BE2C (cell line): ENCODE results near the gene RUNX2.

Experiments used
- DNase-seq: peaks from one replicate; pipeline ENCODE4 v3.0.0-alpha.2; 2020
- H3K27me3 ChIP-seq: fragments of 250-450 bp; sonication (Bioruptor Pico); 2 replicates; pipeline ENCODE4 v1.5.1; 2020; ENCODE audit warnings: mild to moderate bottlenecking
- H3K36me3 ChIP-seq: fragments of 250-450 bp; sonication (Bioruptor Pico); 2 replicates; pipeline ENCODE4 v1.5.1; 2020; ENCODE audit warnings: mild to moderate bottlenecking
- H3K4me1 ChIP-seq: fragments of 250-450 bp; sonication (Bioruptor Pico); 2 replicates; pipeline ENCODE4 v1.5.1; 2020
- H3K4me3 ChIP-seq: 2 replicates; pipeline ENCODE4 v1.5.1; 2011; ENCODE audit warnings: low read depth, low read length
- H3K9me3 ChIP-seq: fragments of 250-450 bp; sonication (Bioruptor Pico); 2 replicates; pipeline ENCODE4 v1.5.1; 2020
- TF ChIP-seq, protein P1 (sequence below): IDR thresholded peaks from 2 replicates; pipeline ENCODE4 v1.5.1; 2012; ENCODE audit warnings: mild to moderate bottlenecking, low read depth, low read length

Gene RUNX2

GRCh38 chr6:45661661-45662060 lies 333.5 kb downstream of the RUNX2 start:
- no peak for DNase-seq
- H3K9me3 ChIP-seq, result no peaks in the 10 kb centered on the region

DNA sequence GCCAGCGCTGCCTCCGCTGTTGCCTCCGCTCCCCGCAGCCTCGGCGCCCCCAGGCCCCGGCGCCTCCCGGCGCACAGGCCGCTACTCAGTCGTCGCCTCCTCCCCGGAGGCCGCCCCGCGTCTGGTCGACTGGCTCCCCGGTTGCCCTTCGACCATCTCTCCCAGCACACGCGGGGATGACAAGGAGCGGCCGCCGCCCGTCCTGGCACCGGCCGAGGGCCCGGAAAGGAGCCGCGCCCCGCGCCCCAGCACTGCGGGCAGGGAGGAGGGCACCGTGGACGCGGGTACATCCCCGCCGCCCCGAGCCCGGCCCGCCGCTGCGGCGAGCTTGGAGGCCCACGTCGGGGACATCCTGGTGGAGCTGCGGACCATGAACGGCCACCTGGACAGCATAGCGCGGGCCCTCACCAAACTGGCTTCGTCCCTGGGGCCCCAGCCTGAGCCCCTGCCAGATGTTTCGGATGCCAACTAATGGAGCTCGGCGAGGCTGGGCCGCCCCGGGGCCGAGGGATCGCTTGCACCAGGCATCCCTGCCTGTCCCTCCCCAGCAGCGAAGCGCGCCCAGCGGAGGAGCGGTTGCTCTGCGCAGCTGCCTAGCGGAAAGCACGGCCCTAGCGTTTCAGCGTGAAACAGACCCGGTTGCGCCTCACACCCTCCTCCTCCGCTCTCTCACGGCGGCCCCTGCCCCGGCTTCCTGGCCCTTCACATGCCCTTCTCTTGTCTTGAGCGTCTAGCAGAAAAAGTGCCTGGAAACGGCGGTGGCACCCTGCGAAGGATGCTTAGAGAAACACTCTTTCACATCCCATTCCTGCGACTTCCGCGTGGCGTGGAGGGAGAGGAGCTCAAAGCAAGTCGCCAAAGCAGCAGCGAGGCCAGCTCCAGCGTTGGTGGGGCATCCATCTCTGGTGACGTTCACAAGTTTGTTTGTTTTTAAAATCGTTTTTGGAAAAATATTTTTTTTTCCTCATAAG lies 335.4 kb downstream of the RUNX2 start:
- H3K4me3 ChIP-seq, result no peak overlapping the region
- TF ChIP-seq, protein P1, sequence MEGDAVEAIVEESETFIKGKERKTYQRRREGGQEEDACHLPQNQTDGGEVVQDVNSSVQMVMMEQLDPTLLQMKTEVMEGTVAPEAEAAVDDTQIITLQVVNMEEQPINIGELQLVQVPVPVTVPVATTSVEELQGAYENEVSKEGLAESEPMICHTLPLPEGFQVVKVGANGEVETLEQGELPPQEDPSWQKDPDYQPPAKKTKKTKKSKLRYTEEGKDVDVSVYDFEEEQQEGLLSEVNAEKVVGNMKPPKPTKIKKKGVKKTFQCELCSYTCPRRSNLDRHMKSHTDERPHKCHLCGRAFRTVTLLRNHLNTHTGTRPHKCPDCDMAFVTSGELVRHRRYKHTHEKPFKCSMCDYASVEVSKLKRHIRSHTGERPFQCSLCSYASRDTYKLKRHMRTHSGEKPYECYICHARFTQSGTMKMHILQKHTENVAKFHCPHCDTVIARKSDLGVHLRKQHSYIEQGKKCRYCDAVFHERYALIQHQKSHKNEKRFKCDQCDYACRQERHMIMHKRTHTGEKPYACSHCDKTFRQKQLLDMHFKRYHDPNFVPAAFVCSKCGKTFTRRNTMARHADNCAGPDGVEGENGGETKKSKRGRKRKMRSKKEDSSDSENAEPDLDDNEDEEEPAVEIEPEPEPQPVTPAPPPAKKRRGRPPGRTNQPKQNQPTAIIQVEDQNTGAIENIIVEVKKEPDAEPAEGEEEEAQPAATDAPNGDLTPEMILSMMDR, result no peak
- no peaks in the 10 kb centered on the region for H3K9me3 ChIP-seq
- H3K36me3 ChIP-seq, result no peaks in the 10 kb centered on the region
- H3K27me3 ChIP-seq, result peaks cover 26% of the 10 kb centered on the region
- no peak for DNase-seq
- no peaks in the 10 kb centered on the region for H3K4me1 ChIP-seq

More at GRCh38 chr6:45661661-45662060, 333.5 kb downstream of the RUNX2 start:
- Histone ChIP-seq H3K4me3 (no peak overlapping the region), H3K27me3 (peaks cover 26% of the 10 kb centered on the region), H3K36me3 (no peaks in the 10 kb centered on the region), H3K4me1 (no peaks in the 10 kb centered on the region)
- TF ChIP-seq, protein P1, result no peak

GRCh38 chr6:45664707-45665106 lies 336.6 kb downstream of the RUNX2 start:
- no peak for DNase-seq
- peaks cover 26% of the 10 kb centered on the region for H3K27me3 ChIP-seq
- no peaks in the 10 kb centered on the region for H3K4me1 ChIP-seq
- H3K4me3 ChIP-seq, result no peak overlapping the region
- no peaks in the 10 kb centered on the region for H3K36me3 ChIP-seq
- no peaks in the 10 kb centered on the region for H3K9me3 ChIP-seq
- TF ChIP-seq, protein P1, result no peak

DNA sequence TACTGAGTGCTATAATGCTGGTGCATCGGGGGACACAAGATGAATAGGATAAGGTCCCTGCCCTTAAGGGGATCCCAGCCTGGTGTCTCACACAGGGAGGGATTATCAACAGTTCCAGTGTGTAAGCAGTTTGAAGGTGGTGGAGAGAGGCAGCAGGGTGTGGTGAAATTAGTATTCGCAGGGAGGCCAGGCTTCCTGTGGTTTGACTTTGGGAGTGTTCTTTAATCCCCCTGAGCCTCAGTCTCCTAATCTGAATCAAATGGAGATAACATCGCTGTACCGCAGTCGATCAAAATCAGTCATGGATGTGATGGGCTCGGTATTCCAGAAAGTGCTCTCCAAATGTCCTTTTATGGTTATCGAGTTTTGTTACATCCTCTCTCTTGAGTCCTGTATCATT lies 337.7 kb downstream of the RUNX2 start:
- peaks cover 26% of the 10 kb centered on the region for H3K27me3 ChIP-seq
- TF ChIP-seq, protein P1, result no peak
- no peak for DNase-seq
- H3K9me3 ChIP-seq, result no peaks in the 10 kb centered on the region
- H3K4me1 ChIP-seq, result no peaks in the 10 kb centered on the region
- no peak overlapping the region for H3K4me3 ChIP-seq
- H3K36me3 ChIP-seq, result no peaks in the 10 kb centered on the region

GRCh38 chr6:45666846-45667245 lies 338.7 kb downstream of the RUNX2 start:
- peaks cover 26% of the 10 kb centered on the region for H3K27me3 ChIP-seq
- TF ChIP-seq, protein P1, result no peak
- H3K9me3 ChIP-seq, result no peaks in the 10 kb centered on the region
- no peak overlapping the region for H3K4me3 ChIP-seq
- no peaks in the 10 kb centered on the region for H3K4me1 ChIP-seq
- no peaks in the 10 kb centered on the region for H3K36me3 ChIP-seq
- no peak for DNase-seq

DNA sequence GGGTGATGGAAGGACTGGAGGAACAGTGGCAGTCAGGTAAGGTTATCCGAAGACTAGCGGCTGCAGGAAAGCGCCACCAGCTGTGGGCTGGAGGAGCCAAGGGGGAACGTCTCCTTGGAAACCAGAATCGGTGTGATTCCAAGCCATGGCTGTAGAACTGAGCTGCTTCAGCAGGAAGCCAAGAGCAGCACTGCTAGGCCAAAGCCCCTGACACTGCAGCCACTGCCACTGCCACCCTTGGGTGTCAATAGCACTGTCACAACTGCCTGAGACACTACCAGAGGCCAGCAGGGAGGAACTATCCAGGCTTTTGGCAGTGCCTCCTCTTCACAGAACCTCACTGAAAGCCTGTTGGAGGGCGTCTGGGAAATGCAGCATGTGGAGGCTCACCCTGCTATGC lies 339.2 kb downstream of the RUNX2 start:
- Histone ChIP-seq H3K4me3 (no peak overlapping the region), H3K27me3 (peaks cover 23% of the 10 kb centered on the region), H3K4me1 (no peaks in the 10 kb centered on the region), H3K36me3 (no peaks in the 10 kb centered on the region), H3K9me3 (no peaks in the 10 kb centered on the region)
- no peak for DNase-seq
- TF ChIP-seq, protein P1, result no peak
